Mesenchymal stem cell (in vitro differentiated cells and primary cell): ENCODE data around the gene MED23.

Experiments used
- DNase-seq: peaks from one replicate; pipeline ENCODE4 v3.0.0-alpha.2; 2013
- H2AFZ ChIP-seq: one replicate; pipeline ENCODE4 v1.6.1; 2013; ENCODE audit warnings: low read depth, mild to moderate bottlenecking, control low read depth, inconsistent platforms, low read length, moderate library complexity
- H2AK5ac ChIP-seq: 2 replicates; pipeline ENCODE4 v1.6.1; 2013; ENCODE audit warnings: low read length, moderate library complexity, mild to moderate bottlenecking, inconsistent platforms; ENCODE audit not compliant: severe bottlenecking
- H2BK120ac ChIP-seq: one replicate; pipeline ENCODE4 v1.6.1; 2013; ENCODE audit warnings: low read depth, mild to moderate bottlenecking, inconsistent platforms, low read length, moderate library complexity
- H2BK12ac ChIP-seq, 2 experiments: one replicate each; pipeline ENCODE4 v1.6.1; 2013; ENCODE audit warnings: inconsistent platforms in 2 of 2, low read length in 2 of 2, mild to moderate bottlenecking in 2 of 2, moderate library complexity in 2 of 2, control low read depth in 1 of 2
- H2BK15ac ChIP-seq: one replicate; pipeline ENCODE4 v1.6.1; 2013; ENCODE audit warnings: mild to moderate bottlenecking, low read depth, inconsistent platforms; ENCODE audit not compliant: poor library complexity, severe bottlenecking
- H2BK5ac ChIP-seq: 2 replicates; pipeline ENCODE4 v1.6.1; 2013; ENCODE audit warnings: low read depth, mild to moderate bottlenecking, low read length, control low read depth, inconsistent platforms; ENCODE audit not compliant: poor library complexity, severe bottlenecking
- H3K14ac ChIP-seq, 2 experiments: one replicate each; pipeline ENCODE4 v1.6.1; 2013; ENCODE audit warnings: inconsistent platforms in 2 of 2, low read length in 2 of 2, control low read depth in 1 of 2, mild to moderate bottlenecking in 1 of 2, moderate library complexity in 1 of 2
- H3K18ac ChIP-seq, 2 experiments: one replicate each; pipeline ENCODE4 v1.6.1; 2013; ENCODE audit warnings: inconsistent platforms in 2 of 2, low read length in 2 of 2, control low read depth in 1 of 2, low read depth in 1 of 2, mild to moderate bottlenecking in 1 of 2
- H3K23ac ChIP-seq, 2 experiments: one replicate each; pipeline ENCODE4 v1.6.1; 2013; ENCODE audit warnings: inconsistent platforms in 2 of 2, low read length in 2 of 2, mild to moderate bottlenecking in 2 of 2, moderate library complexity in 2 of 2, control low read depth in 1 of 2
- H3K27ac ChIP-seq: 2 replicates; pipeline ENCODE4 v1.5.1; 2013; ENCODE audit warnings: mild to moderate bottlenecking, moderate library complexity, low read length, control low read depth, inconsistent platforms; ENCODE audit not compliant: poor library complexity, severe bottlenecking
- H3K27me3 ChIP-seq, 2 experiments: 2 replicates each; pipeline versions ENCODE4 v1.6.1 to v1.7.0; 2013; ENCODE audit warnings: low read length in 2 of 2, mild to moderate bottlenecking in 2 of 2, moderate library complexity in 2 of 2, control low read depth in 1 of 2, inconsistent platforms in 1 of 2; ENCODE audit not compliant: control insufficient read depth in 1 of 2, insufficient read depth in 1 of 2
- H3K36me3 ChIP-seq, 2 experiments: 2 replicates each; pipeline versions ENCODE4 v1.6.1 to v1.7.0; 2013; ENCODE audit warnings: low read length in 2 of 2, control low read depth in 1 of 2, inconsistent platforms in 1 of 2, low read depth in 1 of 2, mild to moderate bottlenecking in 1 of 2; ENCODE audit not compliant: insufficient read depth in 2 of 2, control insufficient read depth in 1 of 2
- H3K4ac ChIP-seq, 2 experiments: one replicate each; pipeline ENCODE4 v1.6.1; 2013; ENCODE audit warnings: inconsistent platforms in 2 of 2, low read length in 2 of 2, mild to moderate bottlenecking in 2 of 2, moderate library complexity in 2 of 2, control low read depth in 1 of 2, low read depth in 1 of 2
- H3K4me1 ChIP-seq: 2 replicates; pipeline ENCODE4 v1.6.1; 2013; ENCODE audit warnings: low read depth, low read length, control low read depth; ENCODE audit not compliant: control insufficient read depth, insufficient read depth
- H3K4me2 ChIP-seq: 2 replicates; pipeline ENCODE4 v1.6.1; 2013; ENCODE audit warnings: low read length, mild to moderate bottlenecking, inconsistent platforms; ENCODE audit not compliant: poor library complexity, severe bottlenecking
- H3K4me3 ChIP-seq, 2 experiments: 2 replicates each; pipeline versions ENCODE4 v1.5.1 to v1.7.0; 2013; ENCODE audit warnings: low read length in 2 of 2, mild to moderate bottlenecking in 2 of 2, control low read depth in 1 of 2, low read depth in 1 of 2; ENCODE audit not compliant: insufficient read depth in 1 of 2
- H3K79me1 ChIP-seq: replicated peaks from 2 replicates; pipeline ENCODE4 v1.6.1; 2013; ENCODE audit warnings: mild to moderate bottlenecking, control low read depth, low read length, inconsistent platforms; ENCODE audit not compliant: poor library complexity, severe bottlenecking
- H3K9ac ChIP-seq: 2 replicates; pipeline ENCODE4 v1.7.0; 2013; ENCODE audit warnings: mild to moderate bottlenecking, low read length, moderate library complexity
- H3K9me3 ChIP-seq: 2 replicates; pipeline ENCODE4 v1.7.0; 2013; ENCODE audit warnings: mild to moderate bottlenecking, low read length; ENCODE audit not compliant: control insufficient read depth
- H4K8ac ChIP-seq: one replicate; pipeline ENCODE4 v1.6.1; 2013; ENCODE audit warnings: inconsistent platforms, mild to moderate bottlenecking, low read length, moderate library complexity
- H4K91ac ChIP-seq: one replicate; pipeline ENCODE4 v1.6.1; 2013; ENCODE audit warnings: mild to moderate bottlenecking, low read length, inconsistent platforms
- WGBS: methylation state at CpG from one replicate; pipeline ENCODE4 v1.1.7; 2013; ENCODE audit warnings: mixed read lengths; 5-methylcytosine and 5-hydroxymethylcytosine counted together

The MED23 gene

GRCh38 chr6:131656667-131657066, 28.6 kb upstream of the MED23 start:
- H3K14ac ChIP-seq: no peak overlapping the region
- H2BK15ac ChIP-seq: no peak overlapping the region
- H3K27ac ChIP-seq: no peak overlapping the region
- no peaks in the 10 kb centered on the region for H3K27me3 ChIP-seq
- no peak overlapping the region for H3K4me2 ChIP-seq
- no peak for DNase-seq
- H2BK12ac ChIP-seq: no peak overlapping the region
- H3K4me3 ChIP-seq: no peak overlapping the region
- no peak overlapping the region for H4K91ac ChIP-seq
- H3K23ac ChIP-seq: no peak overlapping the region
- H3K18ac ChIP-seq: no peak overlapping the region
- no peak overlapping the region for H3K9ac ChIP-seq
- no peaks in the 10 kb centered on the region for H3K79me1 ChIP-seq
- H3K4ac ChIP-seq: no peak overlapping the region
- H3K9me3 ChIP-seq: no peaks in the 10 kb centered on the region
- WGBS: 96% methylated on average over 3 of the region's 3 CpGs
- H2BK120ac ChIP-seq: no peak overlapping the region
- H2AK5ac ChIP-seq: no peak overlapping the region
- H3K4me1 ChIP-seq: peaks cover 2% of the 10 kb centered on the region
- H2BK5ac ChIP-seq: no peak overlapping the region
- H3K36me3 ChIP-seq: no peaks in the 10 kb centered on the region
- H4K8ac ChIP-seq: no peak overlapping the region
- H2AFZ ChIP-seq: no peak overlapping the region

GRCh38 chr6:131655951-131656350, 27.9 kb upstream of the MED23 start:
- Histone ChIP-seq H3K4ac (no peak overlapping the region), H2BK120ac (no peak overlapping the region), H3K18ac (no peak overlapping the region), H3K4me2 (no peak overlapping the region), H3K14ac (no peak overlapping the region), H3K36me3 (no peaks in the 10 kb centered on the region), H3K4me1 (peaks cover 2% of the 10 kb centered on the region), H2BK15ac (no peak overlapping the region), H3K27ac (no peak overlapping the region), H3K9me3 (no peaks in the 10 kb centered on the region), H3K79me1 (no peaks in the 10 kb centered on the region), H4K91ac (no peak overlapping the region), H2AFZ (no peak overlapping the region), H2BK12ac (no peak overlapping the region), H2BK5ac (no peak overlapping the region), H2AK5ac (no peak overlapping the region), H4K8ac (no peak overlapping the region), H3K9ac (no peak overlapping the region), H3K27me3 (no peaks in the 10 kb centered on the region), H3K23ac (no peak overlapping the region), H3K4me3 (no peak overlapping the region)
- WGBS: 84% methylated on average over 1 of the region's 2 CpGs
- DNase-seq: no peak

GRCh38 chr6:131655387-131655786, 27.3 kb upstream of the MED23 start:
- Histone ChIP-seq H2BK5ac (no peak overlapping the region), H2AK5ac (no peak overlapping the region), H4K91ac (no peak overlapping the region), H3K18ac (no peak overlapping the region), H3K23ac (no peak overlapping the region), H3K4me1 (peaks cover 2% of the 10 kb centered on the region), H3K4me2 (no peak overlapping the region), H3K4me3 (no peak overlapping the region), H2BK12ac (no peak overlapping the region), H2AFZ (no peak overlapping the region), H3K14ac (no peak overlapping the region), H3K27ac (no peak overlapping the region), H3K27me3 (no peaks in the 10 kb centered on the region), H3K9me3 (no peaks in the 10 kb centered on the region), H3K9ac (no peak overlapping the region), H3K4ac (no peak overlapping the region), H4K8ac (no peak overlapping the region), H3K79me1 (no peaks in the 10 kb centered on the region), H2BK15ac (no peak overlapping the region), H3K36me3 (no peaks in the 10 kb centered on the region), H2BK120ac (no peak overlapping the region)
- 96% methylated on average over 3 of the region's 3 CpGs for WGBS
- DNase-seq: no peak

- Histone ChIP-seq H2AFZ (no peak overlapping the region), H2BK12ac (no peak overlapping the region), H3K79me1 (no peaks in the 10 kb centered on the region), H3K4me1 (peaks cover 2% of the 10 kb centered on the region), H4K8ac (no peak overlapping the region), H3K4me3 (no peak overlapping the region), H3K14ac (no peak overlapping the region), H3K9me3 (no peaks in the 10 kb centered on the region), H3K4me2 (no peak overlapping the region), H3K36me3 (no peaks in the 10 kb centered on the region), H2AK5ac (no peak overlapping the region), H3K4ac (no peak overlapping the region), H3K9ac (no peak overlapping the region), H3K27me3 (no peaks in the 10 kb centered on the region), H3K23ac (no peak overlapping the region), H2BK15ac (no peak overlapping the region), H3K18ac (no peak overlapping the region), H3K27ac (no peak overlapping the region), H2BK5ac (no peak overlapping the region), H2BK120ac (no peak overlapping the region), H4K91ac (no peak overlapping the region)
- 99% methylated on average over 3 of the region's 3 CpGs for WGBS
- DNase-seq: no peak
Observed at GRCh38 chr6:131654326-131654725, 26.3 kb upstream of the MED23 start.
